ENCODE measurements around the gene MFNG. TPM values are rescaled to one million over a fixed set of nuclear protein-coding genes. Genes with fewer than 3 reads are reported as not detected.
"Not testable (repeated sequence)": the region's sequence is repeated elsewhere in the genome, so short reads cannot be mapped to it uniquely, and the experiment has no call there.

The MFNG gene
- total RNA-seq, 1 experiment from 2014 or later, result 0.56 TPM

- no peak overlapping the region for H3K27ac Mint-ChIP-seq (ENCODE audit: low read depth, unreplicated experiment)
- no peak overlapping the region for H3K4me3 Mint-ChIP-seq (ENCODE audit: unreplicated experiment)
- intact Hi-C loops (cut with micrococcal nuclease), result loop anchor here (1.0 to 10.0 kb wide), 2 partner anchors 92 to 120 kb away; partner anchors contain the start of gene CDC42EP1
- ChIA-PET CTCF (interaction anchor here (0.5 to 1.9 kb wide), 21 partner anchors 9 to 628 kb away, joined by 3 to 31 read pairs (median 4); partner anchors contain the start of genes CDC42EP1 and MFNG), POLR2A (interaction anchor here (0.6 kb wide), 1 partner anchor 47 kb away, joined by 4 read pairs; no protein-coding TSS in a partner anchor)
- H3K36me3 Mint-ChIP-seq (ENCODE audit: insufficient read depth, unreplicated experiment), result no peaks in the 10 kb centered on the region
- BruUV-seq (replicated peaks), result no TSS peak
- H3K4me1 Mint-ChIP-seq (ENCODE audit: insufficient read depth, unreplicated experiment), result no peaks in the 10 kb centered on the region
- H3K27me3 Mint-ChIP-seq (ENCODE audit: insufficient read depth, unreplicated experiment), result no peaks in the 10 kb centered on the region
- H3K9me3 Mint-ChIP-seq (ENCODE audit: unreplicated experiment), result no peaks in the 10 kb centered on the region
- TF ChIP-seq CTCF (IDR thresholded peaks at IDR 0.05; ENCODE audit: unreplicated experiment), result peak; percentile 63
- peak; percentile 57 for DNase-seq (ENCODE audit: unreplicated experiment)
These were observed 13.7 kb downstream of the MFNG start for GRCh38 chr22:37472418-37473006.

GRCh38 chr22:37471727-37472417, 14.3 kb downstream of the MFNG start:
- Mint-ChIP-seq H3K4me1 (ENCODE audit: insufficient read depth, unreplicated experiment) (no peaks in the 10 kb centered on the region), H3K9me3 (ENCODE audit: unreplicated experiment) (no peaks in the 10 kb centered on the region), H3K27ac (ENCODE audit: low read depth, unreplicated experiment) (no peak overlapping the region), H3K4me3 (ENCODE audit: unreplicated experiment) (no peak overlapping the region), H3K36me3 (ENCODE audit: insufficient read depth, unreplicated experiment) (no peaks in the 10 kb centered on the region), H3K27me3 (ENCODE audit: insufficient read depth, unreplicated experiment) (no peaks in the 10 kb centered on the region)
- DNase-seq (ENCODE audit: unreplicated experiment), result no peak
- no peak for TF ChIP-seq CTCF (IDR thresholded peaks at IDR 0.05; ENCODE audit: unreplicated experiment)
- intact Hi-C loops (cut with micrococcal nuclease), result loop anchor here (1.0 to 10.0 kb wide), 2 partner anchors 93 to 120 kb away; partner anchors contain the start of gene CDC42EP1
- ChIA-PET POLR2A (interaction anchor here (0.6 kb wide), 1 partner anchor 46 kb away, joined by 4 read pairs; no protein-coding TSS in a partner anchor), CTCF (interaction anchor here (0.6 to 1.9 kb wide), 18 partner anchors 9 to 629 kb away, joined by 3 to 31 read pairs (median 4); partner anchors contain the start of gene CDC42EP1)
- BruUV-seq (replicated peaks), result no TSS peak

GRCh38 chr22:37470087-37470445, 16.1 kb downstream of the MFNG start:
- Mint-ChIP-seq H3K36me3 (ENCODE audit: insufficient read depth, unreplicated experiment) (no peaks in the 10 kb centered on the region), H3K27ac (ENCODE audit: low read depth, unreplicated experiment) (no peak overlapping the region), H3K4me3 (ENCODE audit: unreplicated experiment) (no peak overlapping the region), H3K4me1 (ENCODE audit: insufficient read depth, unreplicated experiment) (no peaks in the 10 kb centered on the region), H3K9me3 (ENCODE audit: unreplicated experiment) (no peaks in the 10 kb centered on the region), H3K27me3 (ENCODE audit: insufficient read depth, unreplicated experiment) (no peaks in the 10 kb centered on the region)
- no TSS peak for BruUV-seq (replicated peaks)
- DNase-seq (ENCODE audit: unreplicated experiment), result no peak
- intact Hi-C loops (cut with micrococcal nuclease), result loop anchor here (10.0 kb wide), 1 partner anchor 95 kb away; the partner anchor contains the start of gene CDC42EP1
- no peak for TF ChIP-seq CTCF (IDR thresholded peaks at IDR 0.05; ENCODE audit: unreplicated experiment)
- ChIA-PET CTCF (interaction anchor here (0.8 to 1.8 kb wide), 2 partner anchors 13 to 14 kb away, joined by 3 to 9 read pairs; no protein-coding TSS in a partner anchor), POLR2A (no interaction called here)

- H3K36me3 Mint-ChIP-seq (ENCODE audit: insufficient read depth, unreplicated experiment), result no peaks in the 10 kb centered on the region
- DNase-seq (ENCODE audit: unreplicated experiment), result no peak
- no peak overlapping the region for H3K27ac Mint-ChIP-seq (ENCODE audit: low read depth, unreplicated experiment)
- no TSS peak for BruUV-seq (replicated peaks)
- intact Hi-C loops (cut with micrococcal nuclease), result loop anchor here (10.0 kb wide), 1 partner anchor 95 kb away; the partner anchor contains the start of gene CDC42EP1
- no peaks in the 10 kb centered on the region for H3K4me1 Mint-ChIP-seq (ENCODE audit: insufficient read depth, unreplicated experiment)
- ChIA-PET CTCF (interaction anchor here (0.8 to 1.8 kb wide), 3 partner anchors 12 to 682 kb away, joined by 3 to 9 read pairs (median 3); no protein-coding TSS in a partner anchor), POLR2A (interaction anchor here (0.6 kb wide), 1 partner anchor 227 kb away, joined by 3 read pairs; no protein-coding TSS in a partner anchor)
- no peaks in the 10 kb centered on the region for H3K27me3 Mint-ChIP-seq (ENCODE audit: insufficient read depth, unreplicated experiment)
- H3K4me3 Mint-ChIP-seq (ENCODE audit: unreplicated experiment), result no peak overlapping the region
- TF ChIP-seq CTCF (IDR thresholded peaks at IDR 0.05; ENCODE audit: unreplicated experiment), result no peak
- H3K9me3 Mint-ChIP-seq (ENCODE audit: unreplicated experiment), result no peaks in the 10 kb centered on the region
These were observed 16.6 kb downstream of the MFNG start for GRCh38 chr22:37469416-37470086.

GRCh38 chr22:37468201-37468695, 17.9 kb downstream of the MFNG start:
- CTCF ChIA-PET, result interaction anchor here (1.2 kb wide), 1 partner anchor 681 kb away, joined by 3 read pairs; no protein-coding TSS in a partner anchor
- H3K27ac Mint-ChIP-seq (ENCODE audit: low read depth, unreplicated experiment); BruUV-seq (replicated peaks); H3K9me3 Mint-ChIP-seq (ENCODE audit: unreplicated experiment); intact Hi-C loops (cut with micrococcal nuclease); H3K4me3 Mint-ChIP-seq (ENCODE audit: unreplicated experiment); H3K27me3 Mint-ChIP-seq (ENCODE audit: insufficient read depth, unreplicated experiment); POLR2A ChIA-PET; DNase-seq (ENCODE audit: unreplicated experiment); H3K4me1 Mint-ChIP-seq (ENCODE audit: insufficient read depth, unreplicated experiment); H3K36me3 Mint-ChIP-seq (ENCODE audit: insufficient read depth, unreplicated experiment): not testable (repeated sequence)

Data from MCF 10A (cell line).